HG03558 (cell line): ENCODE data around the gene VASH1.

Experiments
- ATAC-seq: cut with Tn5 transposase; IDR thresholded peaks from one replicate; pipeline ENCODE4 v1.9.1; 2021; ENCODE audit warnings: moderate number of reproducible peaks; ENCODE audit not compliant: unreplicated experiment; ENCODE audit errors: extremely low read depth

Gene VASH1

GRCh38 chr14:76827696-76828296 is 66.5 kb downstream of the VASH1 start:
- ATAC-seq: no peak

- ATAC-seq: no peak
These were observed 67.2 kb downstream of the VASH1 start for GRCh38 chr14:76828339-76829012.

- ATAC-seq: no peak
These were observed 67.7 kb downstream of the VASH1 start for GRCh38 chr14:76829013-76829365.

GRCh38 chr14:76829650-76830421 is 68.6 kb downstream of the VASH1 start:
- no peak for ATAC-seq

- ATAC-seq: no peak
These were observed 69.3 kb downstream of the VASH1 start for GRCh38 chr14:76830556-76830955.

GRCh38 chr14:76832503-76832988 is 71.3 kb downstream of the VASH1 start:
- no peak for ATAC-seq
